GM12878 (cell line): ENCODE results near the gene FSTL4. TPM values are rescaled to one million over a fixed set of nuclear protein-coding genes. Genes with fewer than 3 reads are reported as not detected.

Experiments
- ATAC-seq: fragments of 200-7000 bp; cut with Tn5 transposase; 3 replicates; pipeline ENCODE4 v1.9.1; 2020; ENCODE audit warnings: mild to moderate bottlenecking, moderate library complexity
- BruUV-seq: library from RNA; stranded (reverse); fragments of 400-500 nt; replicated peaks from 2 replicates; lab custom pipeline; 2021; lab: Mats Ljungman, UMichigan
- CTCF ChIA-PET: fragments of 300-600 bp; sonication (Branson Sonifier 250); formaldehyde crosslinking; extraction: SDS; loops from one replicate; lab custom pipeline; 2021; ENCODE audit warnings: inconsistent platforms; lab: Yijun Ruan, JAX
- POLR2A ChIA-PET: fragments of 350-600 bp; formaldehyde crosslinking; extraction: SDS; loops from one replicate; lab custom pipeline; 2021; ENCODE audit warnings: inconsistent platforms; lab: Charles Lee
- RAD21 ChIA-PET: fragments of 300-600 bp; sonication (Branson Sonifier 250); formaldehyde crosslinking; loops from one replicate; lab custom pipeline; 2023; ENCODE audit warnings: antibody characterized with exemption; ENCODE audit not compliant: unreplicated experiment; lab: Charles Lee
- SMC1A ChIA-PET: fragments of 300-600 bp; sonication (Branson Sonifier 250); formaldehyde crosslinking; loops from one replicate; lab custom pipeline; 2023; ENCODE audit not compliant: unreplicated experiment, uncharacterized antibody; lab: Charles Lee
- DNase-seq: peaks from one replicate; pipeline ENCODE4 v3.0.0-alpha.2; 2011; ENCODE audit warnings: low read depth, low spot score
- FAIRE-seq: peaks from 3 replicates; lab custom pipeline; 2011; peaks lifted over from hg19 to GRCh38; lab: Jason Lieb, UNC
- H2AFZ ChIP-seq: 2 replicates; pipeline ENCODE4 v1.6.0; 2011; ENCODE audit warnings: low read depth, low read length, control low read depth; ENCODE audit not compliant: control insufficient read depth
- H3K27ac ChIP-seq: 2 replicates; pipeline ENCODE4 v1.5.1; 2011; ENCODE audit warnings: control low read depth; ENCODE audit not compliant: control insufficient read depth, insufficient read depth
- H3K27me3 ChIP-seq, 2 experiments: replicated peaks in 1 of 2; 2 replicates each; pipeline versions ENCODE4 v1.6.0 to v1.6.1; 2011; ENCODE audit warnings: low read length in 1 of 2; ENCODE audit not compliant: control insufficient read depth in 2 of 2, insufficient read depth in 2 of 2
- H3K36me3 ChIP-seq, 2 experiments: 2 replicates each; pipeline ENCODE4 v1.5.1; 2011; ENCODE audit warnings: low read length in 1 of 2; ENCODE audit not compliant: control insufficient read depth in 2 of 2, insufficient read depth in 2 of 2
- H3K4me1 ChIP-seq: 2 replicates; pipeline ENCODE4 v1.6.1; 2011; ENCODE audit warnings: mild to moderate bottlenecking, low read length, moderate library complexity, mixed read lengths; ENCODE audit not compliant: control insufficient read depth, insufficient read depth
- H3K4me2 ChIP-seq: 2 replicates; pipeline ENCODE4 v1.6.0; 2011; ENCODE audit warnings: control low read depth; ENCODE audit not compliant: control insufficient read depth, insufficient read depth
- H3K4me3 ChIP-seq: fragments of 200-600 bp; sonication (generic); 2 replicates; pipeline ENCODE4 v1.5.1; 2016
- H3K79me2 ChIP-seq: 2 replicates; pipeline ENCODE4 v1.6.0; 2011; ENCODE audit warnings: low read length; ENCODE audit not compliant: control insufficient read depth, insufficient read depth
- H3K9ac ChIP-seq: 2 replicates; pipeline ENCODE4 v1.8.0; 2011; ENCODE audit warnings: low read length, control low read depth, mixed read lengths; ENCODE audit not compliant: control insufficient read depth, insufficient read depth
- H3K9me3 ChIP-seq: replicated peaks from 3 replicates; pipeline ENCODE4 v1.5.1; 2011; ENCODE audit warnings: mild to moderate bottlenecking, low read length; ENCODE audit not compliant: control insufficient read depth, insufficient read depth
- H4K20me1 ChIP-seq: 2 replicates; pipeline ENCODE4 v1.6.0; 2011; ENCODE audit not compliant: control insufficient read depth, insufficient read depth
- DPF2 ChIP-seq: fragments of 450-650 bp; IDR thresholded peaks from 2 replicates; pipeline ENCODE4 v1.6.1; 2017; ENCODE audit warnings: mild to moderate bottlenecking
- EP300 ChIP-seq, 2 experiments: fragments of 150-350 bp in 1 of 2; IDR thresholded peaks; 2 replicates each; pipeline ENCODE4 v1.6.1; 2011 to 2012; ENCODE audit warnings: low read depth in 2 of 2, low read length in 2 of 2, borderline replicate concordance in 1 of 2, improper control_type of control experiment in 1 of 2, inconsistent platforms in 1 of 2; ENCODE audit not compliant: control insufficient read depth in 1 of 2
- HCFC1 ChIP-seq: fragments of 150-350 bp; IDR thresholded peaks from 2 replicates; pipeline ENCODE4 v1.6.1; 2014; ENCODE audit warnings: low read length
- JUNB ChIP-seq: IDR thresholded peaks from 2 replicates; pipeline ENCODE4 v1.6.1; 2016; ENCODE audit warnings: antibody characterized with exemption, mild to moderate bottlenecking
- MTA3 ChIP-seq: IDR thresholded peaks from 2 replicates; pipeline ENCODE4 v1.6.1; 2012; ENCODE audit warnings: low read length, inconsistent platforms, borderline replicate concordance
- NBN ChIP-seq: fragments of 450-650 bp; IDR thresholded peaks from 2 replicates; pipeline ENCODE4 v1.6.1; 2016
- NR2C1 ChIP-seq: fragments of 450-650 bp; IDR thresholded peaks from 2 replicates; pipeline ENCODE4 v1.6.1; 2017; ENCODE audit warnings: antibody characterized with exemption, mild to moderate bottlenecking, moderate library complexity
- PAX5 ChIP-seq: IDR thresholded peaks from 2 replicates; pipeline ENCODE4 v1.6.1; 2011; ENCODE audit warnings: low read depth, low read length, borderline replicate concordance
- PML ChIP-seq: IDR thresholded peaks from 2 replicates; pipeline ENCODE4 v1.6.1; 2012; ENCODE audit warnings: low read length, inconsistent platforms
- SPI1 ChIP-seq: IDR thresholded peaks from 2 replicates; pipeline ENCODE4 v1.6.1; 2011; ENCODE audit warnings: low read depth, mild to moderate bottlenecking, low read length, moderate library complexity, borderline replicate concordance; ENCODE audit not compliant: insufficient read depth
- ZSCAN29 ChIP-seq: fragments of 450-650 bp; IDR thresholded peaks from 2 replicates; pipeline ENCODE4 v1.6.1; 2017; ENCODE audit warnings: mild to moderate bottlenecking, moderate library complexity
- ZZZ3 ChIP-seq: IDR thresholded peaks from 2 replicates; pipeline ENCODE4 v1.6.1; 2011; ENCODE audit warnings: low read depth; ENCODE audit not compliant: control insufficient read depth, insufficient read length
- WGBS: methylation state at CpG from one replicate; pipeline ENCODE4 v1.1.6; 2016; ENCODE audit warnings: low lambda C conversion rate; ENCODE audit not compliant: insufficient replicate concordance, insufficient coverage; ENCODE audit errors: missing lambda C conversion rate; 5-methylcytosine and 5-hydroxymethylcytosine counted together
- in situ Hi-C: fragments of 300-500 bp; cut with MboI; formaldehyde crosslinking; loops from 9 replicates; pipeline ENCODE4 v1.14.3; 2018; ENCODE audit warnings: mixed read lengths
- intact Hi-C: fragments of 100-400 bp; cut with micrococcal nuclease; formaldehyde crosslinking; loops from one replicate; pipeline ENCODE4 v1.14.2; 2022; ENCODE audit not compliant: unreplicated experiment
- polyA plus RNA-seq, 11 experiments: library from polyadenylated mRNA; depleted of rRNA in 4 of 11; unstranded in 6 of 11; stranded (reverse) in 5 of 11; fragments of >200 nt; fragmentation: Nextera tagmentation in 4 of 11; fragmentation: Illumina TruSeq in 1 of 11; extraction: Ambion mirVana in 4 of 11; extraction: Trizol in 1 of 11; gene quantifications; 1 replicate in 1 of 11; 2 replicates in 10 of 11; pipeline versions ENCODE4 v1.2.1 to v1.2.3, GENCODE V29; 2011 to 2016; ENCODE audit warnings: inconsistent platforms in 2 of 11, missing spikeins in 2 of 11, low read depth in 1 of 11
- total RNA-seq, 4 experiments: library from RNA; depleted of rRNA in 3 of 4; stranded (reverse); fragments of >200 nt in 3 of 4; fragmentation: Illumina TruSeq in 1 of 4; extraction: Trizol in 1 of 4; gene quantifications; 2 replicates each; pipeline versions ENCODE4 v1.2.1 to v1.2.3, GENCODE V29; 2013 to 2021
- TF ChIP-seq, protein P1 (sequence below): fragments of 450-650 bp; IDR thresholded peaks from 2 replicates; pipeline ENCODE4 v1.6.1; 2016; ENCODE audit warnings: mild to moderate bottlenecking

The FSTL4 gene
- total and polyA plus RNA-seq, 10 of the 15 experiments (the other 5 are each of a cell fraction or from before 2014, with no cell fraction given), result 0.01 to 0.79 (median 0.21) TPM; not detected in 6

GRCh38 chr5:133510634-133511262 is 101.6 kb downstream of the FSTL4 start:
- Histone ChIP-seq H3K4me3 (no peak overlapping the region), H3K9ac (no peak overlapping the region), H3K27me3 (no peaks in the 10 kb centered on the region), H3K79me2 (no peaks in the 10 kb centered on the region), H3K36me3 (no peaks in the 10 kb centered on the region), H3K9me3 (no peaks in the 10 kb centered on the region), H2AFZ (no peak overlapping the region), H3K4me2 (no peak overlapping the region), H3K27ac (no peak overlapping the region), H4K20me1 (no peaks in the 10 kb centered on the region), H3K4me1 (no peaks in the 10 kb centered on the region)
- in situ Hi-C loops, result no loop called here
- DNase-seq, result no peak
- intact Hi-C loops, result no loop called here
- ChIA-PET RAD21 (no interaction called here), POLR2A (no interaction called here), CTCF (interaction anchor here (0.7 to 1.3 kb wide), 2 partner anchors 54 to 87 kb away, joined by 3 read pairs; no protein-coding TSS in a partner anchor), SMC1A (interaction anchor here (0.8 to 0.9 kb wide), 2 partner anchors 9 to 21 kb away, joined by 3 to 4 read pairs; no protein-coding TSS in a partner anchor)
- no peak for FAIRE-seq
- peak; percentile 42 for ATAC-seq
- 51% methylated on average over 11 of the region's 11 CpGs for WGBS
- BruUV-seq, result no TSS peak
- TF ChIP-seq ZZZ3, result no peak
- no peak for TF ChIP-seq MTA3
- TF ChIP-seq JUNB, result no peak
- TF ChIP-seq ZSCAN29, result no peak
- no peak for TF ChIP-seq HCFC1
- no peak for TF ChIP-seq DPF2
- TF ChIP-seq EP300 (IDR thresholded peaks at IDR 0.05; ENCODE audit: borderline replicate concordance in 1 of 2, control insufficient read depth in 1 of 2, low read depth in 2 of 2, low read length in 2 of 2), result no peak
- no peak for TF ChIP-seq NBN
- no peak for TF ChIP-seq PAX5
- no peak for TF ChIP-seq SPI1
- TF ChIP-seq, protein P1, sequence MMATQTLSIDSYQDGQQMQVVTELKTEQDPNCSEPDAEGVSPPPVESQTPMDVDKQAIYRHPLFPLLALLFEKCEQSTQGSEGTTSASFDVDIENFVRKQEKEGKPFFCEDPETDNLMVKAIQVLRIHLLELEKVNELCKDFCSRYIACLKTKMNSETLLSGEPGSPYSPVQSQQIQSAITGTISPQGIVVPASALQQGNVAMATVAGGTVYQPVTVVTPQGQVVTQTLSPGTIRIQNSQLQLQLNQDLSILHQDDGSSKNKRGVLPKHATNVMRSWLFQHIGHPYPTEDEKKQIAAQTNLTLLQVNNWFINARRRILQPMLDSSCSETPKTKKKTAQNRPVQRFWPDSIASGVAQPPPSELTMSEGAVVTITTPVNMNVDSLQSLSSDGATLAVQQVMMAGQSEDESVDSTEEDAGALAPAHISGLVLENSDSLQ, result no peak
- no peak for TF ChIP-seq PML
- no peak for TF ChIP-seq NR2C1
